ENCODE data around the gene EPPIN.

- TF ChIP-seq CTCF (IDR thresholded peaks at IDR 0.05) (no peak), TCF7L2 (IDR thresholded peaks at IDR 0.05; ENCODE audit: low read depth, low read length) (no peak), POLR2AphosphoS5 (IDR thresholded peaks at IDR 0.05; ENCODE audit: low read depth, low read length) (no peak), REST (IDR thresholded peaks at IDR 0.05; ENCODE audit: insufficient read depth in 1 of 2, low read depth in 2 of 2, low read length in 1 of 2) (no peak)
Observed at GRCh38 chr20:45583502-45583901, 36.3 kb upstream of the EPPIN start.

All from Panc1 (cell line).